Nephron progenitor cell (in vitro differentiated cells): ENCODE data around the gene STMN1.

Experiments used
- DNase-seq: peaks from one replicate; pipeline ENCODE4 v3.0.0; 2021
- H3K27ac Mint-ChIP-seq: 2 replicates; pipeline ENCODE4 v1.8.0; 2021; ENCODE audit warnings: mild to moderate bottlenecking, moderate library complexity, mixed read lengths
- H3K27me3 Mint-ChIP-seq: 2 replicates; pipeline ENCODE4 v1.8.0; 2021; ENCODE audit warnings: mild to moderate bottlenecking, low read depth, mixed read lengths; ENCODE audit not compliant: poor library complexity
- H3K36me3 Mint-ChIP-seq: 2 replicates; pipeline ENCODE4 v1.8.0; 2021; ENCODE audit warnings: low read depth, mixed read lengths
- H3K4me1 Mint-ChIP-seq: 2 replicates; pipeline ENCODE4 v1.8.0; 2021; ENCODE audit warnings: mixed read lengths
- H3K4me3 Mint-ChIP-seq: 2 replicates; pipeline ENCODE4 v1.8.0; 2021; ENCODE audit warnings: mild to moderate bottlenecking, moderate library complexity, mixed read lengths
- H3K9me3 Mint-ChIP-seq: 2 replicates; pipeline ENCODE4 v1.8.0; 2021; ENCODE audit warnings: mild to moderate bottlenecking, moderate library complexity, mixed read lengths
- TF ChIP-seq, protein P1 (sequence below): fragments of 200-600 bp; sonication (generic); IDR thresholded peaks from 2 replicates; pipeline ENCODE4 v1.5.0; 2021; ENCODE audit warnings: antibody characterized with exemption

The STMN1 gene

DNA sequence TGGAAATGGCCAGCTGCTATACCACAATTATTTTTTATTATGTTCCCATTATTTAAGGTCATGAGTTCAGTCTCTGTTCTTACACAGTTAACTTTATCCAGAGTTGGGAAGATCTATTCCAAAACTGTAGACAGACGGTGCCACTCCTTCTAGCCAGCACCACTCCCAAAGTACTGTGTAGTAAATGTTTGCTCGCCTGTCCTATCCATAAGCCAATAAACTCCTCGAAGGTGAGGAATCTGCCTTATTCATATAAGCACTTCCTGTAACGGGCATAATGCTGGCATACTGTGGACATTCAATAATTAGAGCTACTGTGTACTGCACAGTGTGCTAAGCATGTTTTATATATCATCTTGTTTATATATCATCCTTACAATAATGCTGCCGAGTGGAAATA lies 26.1 kb upstream of the STMN1 start:
- no peaks in the 10 kb centered on the region for H3K36me3 Mint-ChIP-seq
- TF ChIP-seq, protein P1, sequence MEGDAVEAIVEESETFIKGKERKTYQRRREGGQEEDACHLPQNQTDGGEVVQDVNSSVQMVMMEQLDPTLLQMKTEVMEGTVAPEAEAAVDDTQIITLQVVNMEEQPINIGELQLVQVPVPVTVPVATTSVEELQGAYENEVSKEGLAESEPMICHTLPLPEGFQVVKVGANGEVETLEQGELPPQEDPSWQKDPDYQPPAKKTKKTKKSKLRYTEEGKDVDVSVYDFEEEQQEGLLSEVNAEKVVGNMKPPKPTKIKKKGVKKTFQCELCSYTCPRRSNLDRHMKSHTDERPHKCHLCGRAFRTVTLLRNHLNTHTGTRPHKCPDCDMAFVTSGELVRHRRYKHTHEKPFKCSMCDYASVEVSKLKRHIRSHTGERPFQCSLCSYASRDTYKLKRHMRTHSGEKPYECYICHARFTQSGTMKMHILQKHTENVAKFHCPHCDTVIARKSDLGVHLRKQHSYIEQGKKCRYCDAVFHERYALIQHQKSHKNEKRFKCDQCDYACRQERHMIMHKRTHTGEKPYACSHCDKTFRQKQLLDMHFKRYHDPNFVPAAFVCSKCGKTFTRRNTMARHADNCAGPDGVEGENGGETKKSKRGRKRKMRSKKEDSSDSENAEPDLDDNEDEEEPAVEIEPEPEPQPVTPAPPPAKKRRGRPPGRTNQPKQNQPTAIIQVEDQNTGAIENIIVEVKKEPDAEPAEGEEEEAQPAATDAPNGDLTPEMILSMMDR: no peak
- H3K27me3 Mint-ChIP-seq: peaks cover 12% of the 10 kb centered on the region
- H3K4me1 Mint-ChIP-seq: peaks cover 28% of the 10 kb centered on the region
- H3K27ac Mint-ChIP-seq: no peak overlapping the region
- H3K4me3 Mint-ChIP-seq: no peak overlapping the region
- no peak for DNase-seq
- no peaks in the 10 kb centered on the region for H3K9me3 Mint-ChIP-seq

DNA sequence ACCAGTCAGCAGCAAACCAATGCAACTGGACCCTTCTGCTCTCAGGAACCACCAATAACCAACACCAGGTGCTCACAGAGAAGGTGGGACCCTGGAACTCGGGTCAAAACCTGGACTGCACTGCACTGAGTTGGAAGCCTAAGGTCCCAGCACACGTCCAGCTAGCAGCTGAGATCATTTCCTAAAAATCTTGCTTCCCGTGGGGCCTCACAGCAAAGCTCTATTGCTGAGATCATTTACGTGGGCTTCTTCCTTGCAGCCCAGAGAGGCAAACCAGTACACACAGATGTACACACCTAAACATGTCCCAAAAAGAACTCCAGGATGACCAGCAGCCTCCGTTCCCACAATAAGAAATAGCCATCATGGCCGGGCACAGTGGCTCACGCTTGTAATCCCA lies 22.8 kb upstream of the STMN1 start:
- no peak overlapping the region for H3K4me3 Mint-ChIP-seq
- H3K27ac Mint-ChIP-seq: no peak overlapping the region
- no peak for DNase-seq
- TF ChIP-seq, protein P1: no peak
- no peaks in the 10 kb centered on the region for H3K9me3 Mint-ChIP-seq
- H3K27me3 Mint-ChIP-seq: peaks cover 16% of the 10 kb centered on the region
- no peaks in the 10 kb centered on the region for H3K36me3 Mint-ChIP-seq
- H3K4me1 Mint-ChIP-seq: peaks cover 37% of the 10 kb centered on the region

DNA sequence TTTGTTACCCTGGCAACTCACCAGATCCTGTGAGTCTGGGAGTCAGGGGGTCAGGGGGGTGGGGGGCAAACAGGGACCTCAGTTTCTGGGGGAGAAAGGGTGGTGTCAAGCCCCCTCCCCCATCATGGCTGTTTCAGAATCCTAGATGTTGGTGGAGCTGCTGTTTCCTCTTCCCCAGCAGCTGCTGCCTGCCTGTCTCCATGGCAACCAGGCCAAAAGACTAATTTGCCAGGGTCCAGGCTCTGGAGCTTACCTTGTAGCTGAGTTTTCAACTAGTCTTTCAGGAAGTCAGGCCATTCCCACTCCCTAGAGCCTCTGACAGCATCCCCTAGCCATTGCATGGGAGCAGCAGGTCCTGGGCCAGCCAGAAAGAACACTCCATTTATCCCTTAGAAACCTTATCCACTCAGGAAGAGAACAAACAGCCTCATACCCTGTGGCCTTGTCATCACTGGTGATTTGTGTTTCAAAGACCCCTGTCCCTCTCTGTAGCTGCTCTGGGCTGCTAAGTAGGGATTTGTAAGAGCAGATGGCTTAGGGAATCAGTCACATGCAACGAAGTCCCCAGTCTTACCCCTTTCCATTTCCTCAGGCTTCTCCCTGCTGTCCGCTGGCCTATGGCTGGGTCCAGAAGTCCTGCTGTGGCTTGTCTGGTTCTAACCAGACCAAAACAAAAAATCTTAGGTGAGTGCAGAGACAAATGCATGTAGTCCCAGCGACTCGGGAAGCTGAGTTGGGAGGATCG lies 21.5 kb upstream of the STMN1 start:
- Mint-ChIP-seq H3K36me3 (no peaks in the 10 kb centered on the region), H3K27me3 (peaks cover 22% of the 10 kb centered on the region), H3K27ac (peak overlapping the region; percentile 89), H3K4me3 (no peak overlapping the region), H3K4me1 (peaks cover 36% of the 10 kb centered on the region), H3K9me3 (no peaks in the 10 kb centered on the region)
- DNase-seq: peak; percentile 53
- TF ChIP-seq, protein P1: no peak

DNA sequence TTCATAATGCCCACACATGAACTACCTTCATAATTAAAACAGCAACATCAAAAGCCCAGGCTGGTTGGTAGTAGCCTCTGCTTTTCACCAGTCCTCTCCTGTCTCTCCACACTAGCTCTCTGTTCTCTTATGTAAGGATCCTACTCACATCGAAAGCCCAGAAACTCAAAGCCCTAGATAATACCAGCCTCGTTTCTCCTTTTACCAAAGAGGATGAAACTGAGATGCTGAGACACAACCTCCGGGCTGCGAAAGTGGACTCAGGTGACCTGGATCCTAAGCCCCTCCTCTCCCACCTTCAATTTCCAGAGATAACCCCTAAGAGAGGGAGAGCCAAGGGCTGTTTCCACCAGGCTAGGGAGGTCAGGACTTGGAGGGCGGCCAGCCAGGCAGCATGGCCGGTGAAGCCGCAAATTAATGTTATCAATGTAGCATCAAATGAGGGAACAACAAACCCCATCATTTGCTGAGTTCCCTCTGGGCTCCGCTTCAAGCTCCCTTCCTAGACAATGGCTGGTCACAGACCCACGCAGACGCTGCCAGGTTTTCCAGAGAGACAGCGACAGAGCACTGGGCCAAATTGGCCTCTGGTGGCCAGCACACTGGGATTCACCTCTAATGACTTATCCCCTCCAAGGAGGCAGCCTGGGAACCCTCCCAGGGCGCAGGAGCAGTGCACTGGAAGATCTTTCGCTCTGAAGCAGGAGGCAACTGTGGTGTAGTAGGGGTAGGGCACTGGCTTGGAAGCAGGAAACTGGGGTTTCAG lies 20.7 kb upstream of the STMN1 start:
- H3K4me3 Mint-ChIP-seq: no peak overlapping the region
- no peaks in the 10 kb centered on the region for H3K36me3 Mint-ChIP-seq
- peak overlapping the region; percentile 91 for H3K27ac Mint-ChIP-seq
- DNase-seq: no peak
- TF ChIP-seq, protein P1: no peak
- H3K9me3 Mint-ChIP-seq: no peaks in the 10 kb centered on the region
- peaks cover 28% of the 10 kb centered on the region for H3K27me3 Mint-ChIP-seq
- peaks cover 42% of the 10 kb centered on the region for H3K4me1 Mint-ChIP-seq

DNA sequence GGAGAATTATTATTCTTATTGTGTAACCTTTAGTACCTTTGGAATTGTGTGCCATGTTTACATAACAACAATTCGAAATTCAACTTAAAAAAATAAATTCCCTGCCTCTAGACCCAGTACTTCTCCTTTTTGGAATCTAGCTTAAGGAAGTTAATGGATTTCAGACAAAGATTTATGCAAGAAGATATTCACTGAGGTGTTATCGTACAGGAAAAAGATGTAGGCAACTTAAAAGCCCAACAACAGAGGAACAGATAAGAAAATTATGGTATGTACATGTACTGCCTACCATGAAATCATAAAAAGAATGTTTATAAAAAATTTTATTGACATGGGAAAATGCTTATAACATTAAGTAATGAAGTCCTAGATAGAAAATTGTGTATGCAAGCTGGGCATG lies 18.2 kb upstream of the STMN1 start:
- no peak for DNase-seq
- no peak overlapping the region for H3K4me3 Mint-ChIP-seq
- H3K27me3 Mint-ChIP-seq: peaks cover 23% of the 10 kb centered on the region
- TF ChIP-seq, protein P1: no peak
- peaks cover 49% of the 10 kb centered on the region for H3K4me1 Mint-ChIP-seq
- no peaks in the 10 kb centered on the region for H3K9me3 Mint-ChIP-seq
- H3K27ac Mint-ChIP-seq: no peak overlapping the region
- no peaks in the 10 kb centered on the region for H3K36me3 Mint-ChIP-seq
